Stimulated activated CD8-positive, alpha-beta memory T cell treated with anti-CD3 and anti-CD28 coated beads, Interleukin-12 subunit alpha, Interleukin-12 subunit beta, amount 100 ng/mL, for 1 hour (primary cell): Measurements from ENCODE around the gene PROM2.

Experiments used
- DNase-seq: peaks from one replicate; pipeline ENCODE4 v3.0.0-alpha.2; 2020; ENCODE audit warnings: low read depth

Gene PROM2

GRCh38 chr2:95307036-95307435, 32.8 kb downstream of the PROM2 start:
- DNase-seq = no peak

DNA sequence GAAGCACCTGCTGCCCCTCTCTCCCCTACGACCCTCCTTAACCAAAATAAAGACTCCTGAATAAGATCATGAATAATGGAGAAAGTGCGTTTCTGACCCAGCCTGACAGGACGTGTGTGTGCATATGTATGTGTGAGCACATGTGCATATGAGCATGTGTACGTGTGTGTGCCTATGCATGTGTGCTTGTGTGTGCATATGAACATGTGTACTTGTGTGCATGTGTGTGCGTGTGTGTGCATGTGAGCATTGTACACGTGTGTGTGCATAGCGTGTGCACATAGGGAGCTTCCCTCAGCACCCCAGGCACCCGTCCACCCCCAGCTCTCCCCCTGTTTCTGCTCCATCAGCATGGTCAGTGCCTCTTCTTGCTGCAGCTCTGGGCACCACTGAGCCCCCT, 33.6 kb downstream of the PROM2 start:
- no peak for DNase-seq

GRCh38 chr2:95308426-95308990, 34.3 kb downstream of the PROM2 start:
- no peak for DNase-seq

GRCh38 chr2:95309599-95309998, 35.4 kb downstream of the PROM2 start:
- no peak for DNase-seq

DNA sequence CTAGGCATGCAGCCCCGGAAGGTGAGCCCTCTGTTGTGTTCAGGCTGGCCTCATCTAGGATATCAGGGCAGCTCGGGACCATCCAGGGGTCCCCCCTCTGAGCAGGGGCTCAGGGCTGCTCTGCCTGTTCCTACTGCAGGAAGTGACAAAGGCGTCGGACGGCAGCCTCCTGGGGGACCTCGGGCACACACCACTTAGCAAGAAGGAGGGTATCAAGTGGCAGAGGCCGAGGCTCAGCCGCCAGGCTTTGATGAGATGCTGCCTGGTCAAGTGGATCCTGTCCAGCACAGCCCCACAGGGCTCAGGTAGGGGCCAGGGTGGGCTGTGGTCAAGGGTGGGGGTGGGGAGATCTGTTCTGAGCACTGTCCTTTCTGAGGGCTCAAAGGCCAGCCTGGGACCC, 36.0 kb downstream of the PROM2 start:
- DNase-seq = no peak

GRCh38 chr2:95310651-95311050, 36.4 kb downstream of the PROM2 start:
- DNase-seq = no peak

- no peak for DNase-seq
Observed at GRCh38 chr2:95311815-95312542, 37.7 kb downstream of the PROM2 start.

GRCh38 chr2:95312543-95313201, 38.4 kb downstream of the PROM2 start:
- DNase-seq = no peak

- DNase-seq = no peak
Observed at GRCh38 chr2:95313296-95314131, 39.3 kb downstream of the PROM2 start.

GRCh38 chr2:95314598-95314963, 40.3 kb downstream of the PROM2 start:
- DNase-seq = no peak

DNA sequence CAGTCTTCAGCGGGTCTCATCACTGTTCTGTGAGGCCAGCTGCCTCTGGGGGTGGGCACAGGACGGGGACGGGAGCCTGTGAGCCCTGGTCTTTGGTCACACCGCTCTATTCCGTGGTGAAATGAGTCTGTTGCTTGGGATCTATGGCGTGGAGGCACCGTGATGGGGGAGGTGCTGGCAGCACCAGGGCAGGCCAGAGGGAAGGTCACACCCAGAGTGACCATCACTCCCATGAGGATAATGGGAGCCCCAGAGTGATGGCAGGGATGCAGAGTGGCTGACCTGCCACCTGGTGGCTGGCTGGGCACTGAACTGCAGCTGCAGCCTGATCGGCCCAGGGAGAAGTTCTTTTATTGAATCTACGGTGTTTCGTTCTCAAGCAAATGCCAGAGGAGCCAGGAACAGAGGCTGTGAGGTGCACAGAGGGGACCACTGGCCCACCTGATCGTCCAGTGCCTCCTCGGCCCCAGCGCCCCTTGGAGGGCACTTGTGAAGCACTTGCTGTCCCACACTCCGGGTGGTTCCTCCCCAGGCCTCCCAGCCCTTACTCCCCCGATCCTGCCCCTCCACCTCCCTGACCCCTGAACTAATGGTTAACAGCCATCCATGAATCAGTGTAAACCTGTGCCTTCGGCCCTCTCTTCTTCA, 40.8 kb downstream of the PROM2 start:
- no peak for DNase-seq

DNA sequence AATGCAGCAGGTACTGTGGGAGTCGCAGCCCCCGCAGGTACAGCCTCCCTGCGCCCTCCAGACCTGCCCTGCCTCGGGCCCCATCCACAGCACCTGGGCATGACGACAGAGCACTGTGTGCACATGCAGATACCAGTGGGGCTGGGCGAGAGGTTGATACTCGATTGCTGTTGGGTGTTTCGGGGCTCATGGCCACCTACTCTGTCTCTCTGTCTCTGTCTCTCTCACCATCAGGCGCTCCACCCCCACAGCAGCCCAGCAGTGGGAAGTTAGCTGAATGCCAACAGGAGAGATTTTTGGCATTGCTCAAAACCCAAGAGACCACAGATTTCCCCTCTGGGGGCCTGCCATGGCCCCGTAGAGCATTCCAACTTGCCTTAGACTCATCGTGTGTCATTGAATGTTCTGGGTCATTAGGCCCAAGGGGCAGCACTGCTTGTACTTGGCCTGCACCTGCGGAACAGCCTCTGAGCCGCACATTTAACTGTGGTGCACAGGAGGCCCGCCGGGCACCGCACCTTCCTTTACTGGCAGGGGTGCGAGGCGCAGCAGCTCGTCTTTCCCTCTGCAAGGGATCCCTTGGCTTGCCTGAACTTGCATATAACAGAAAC, 41.7 kb downstream of the PROM2 start:
- no peak for DNase-seq

DNA sequence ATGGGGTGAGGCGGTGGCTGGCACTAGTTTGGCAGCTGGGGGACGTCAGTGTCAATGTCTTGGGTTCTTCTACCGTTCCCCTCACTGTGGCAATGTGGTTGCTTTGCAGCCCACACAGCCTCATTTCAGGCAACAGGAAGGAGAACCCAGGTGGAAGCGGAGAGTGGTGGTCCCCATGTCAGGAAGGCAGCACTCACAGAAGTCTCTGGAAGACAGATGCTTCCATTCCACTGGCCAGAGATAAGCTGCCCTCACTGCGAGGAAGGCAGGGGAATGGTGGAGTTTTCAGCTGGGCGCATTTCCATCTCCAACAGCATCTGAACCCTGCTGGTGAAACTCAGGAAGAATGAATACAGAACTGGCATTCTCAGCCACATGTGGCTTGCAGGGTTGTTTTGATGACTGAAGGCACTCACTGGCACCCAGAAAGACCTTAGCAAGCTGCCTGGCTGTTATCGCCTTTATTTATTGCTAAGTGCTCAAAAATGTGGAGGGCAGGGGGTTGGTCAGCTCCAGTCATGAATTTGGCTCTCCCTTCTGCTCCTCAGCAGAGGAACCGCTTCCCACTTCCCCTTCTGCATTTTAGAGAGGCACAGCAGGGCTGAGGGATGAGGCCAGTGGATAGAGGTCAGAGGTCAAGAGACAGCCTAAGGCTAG, 42.3 kb downstream of the PROM2 start:
- DNase-seq = no peak

GRCh38 chr2:95317123-95317500, 42.9 kb downstream of the PROM2 start:
- no peak for DNase-seq

DNA sequence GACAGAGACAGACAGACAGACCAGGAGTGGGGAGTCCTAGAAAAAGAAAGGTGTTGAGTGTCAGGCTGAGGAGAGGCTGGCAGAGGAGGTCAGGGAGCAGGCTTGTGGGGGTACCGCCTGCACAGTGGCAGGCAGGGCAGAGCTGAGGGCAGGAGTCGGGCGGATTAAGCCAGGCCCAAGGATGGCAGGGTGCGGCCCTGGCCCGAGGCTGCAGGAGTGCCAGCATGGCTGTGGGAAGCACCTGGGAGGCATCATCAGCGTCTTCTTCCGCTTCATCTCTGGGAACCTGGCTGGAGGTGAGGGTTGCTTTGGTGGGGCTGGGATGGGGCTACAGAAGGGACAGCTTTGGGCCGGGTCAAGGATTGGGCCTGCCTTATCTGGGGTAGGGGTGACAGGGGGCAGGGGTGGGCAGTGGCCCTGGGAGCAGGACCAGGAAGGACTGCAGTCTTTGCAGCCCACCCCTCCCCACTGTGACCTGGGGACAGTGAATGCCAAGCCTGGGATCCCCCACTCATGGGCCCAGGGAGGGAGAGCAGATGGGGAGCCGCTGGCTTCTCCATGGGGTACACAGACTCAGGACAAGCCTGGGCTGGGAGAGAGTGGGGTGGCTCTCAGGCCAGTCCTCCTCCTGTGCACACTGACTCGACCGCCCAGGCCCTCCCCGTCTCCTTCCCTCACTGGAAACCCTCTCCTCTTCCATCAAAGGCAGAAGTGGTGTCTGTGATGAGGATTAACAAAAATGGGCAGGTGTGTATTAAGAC, 43.6 kb downstream of the PROM2 start:
- no peak for DNase-seq

DNA sequence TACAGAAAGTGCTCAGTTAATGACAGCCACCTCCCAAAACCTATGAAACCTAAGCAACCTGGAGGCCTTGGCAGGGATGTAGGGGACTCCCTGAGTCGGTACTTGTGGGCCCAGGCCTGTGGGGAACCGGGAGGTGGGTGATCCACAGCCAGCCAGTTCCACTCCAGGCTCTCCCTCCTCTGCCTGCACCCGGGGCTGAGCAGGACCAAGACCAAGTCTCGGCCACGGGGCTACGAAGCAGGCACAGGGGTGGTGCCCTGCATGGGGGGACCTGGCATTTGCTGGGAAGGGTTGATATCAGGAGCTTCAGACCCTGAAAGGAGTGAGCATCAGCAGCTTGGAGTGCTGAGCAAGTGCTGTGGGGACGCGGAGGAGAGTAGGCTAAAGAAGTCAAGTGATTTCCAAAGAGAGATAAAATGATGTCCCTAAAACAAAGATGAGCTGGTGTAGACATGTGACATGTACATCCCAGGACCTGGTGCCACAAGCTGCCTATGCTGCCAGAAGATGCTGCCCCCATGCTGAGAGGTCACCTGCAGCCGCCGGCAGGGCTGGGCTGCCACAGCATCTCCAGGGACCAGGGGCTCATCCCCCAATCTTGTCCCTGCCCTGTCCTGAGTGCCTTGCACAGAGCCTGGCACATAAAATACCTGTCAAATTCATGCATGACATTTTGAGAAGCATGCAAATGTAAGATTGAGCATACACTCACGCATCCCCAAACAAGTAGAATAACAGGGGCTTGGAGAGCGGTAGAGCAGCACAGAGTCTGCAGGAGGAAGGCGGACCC, 44.4 kb downstream of the PROM2 start:
- DNase-seq = no peak

- no peak for DNase-seq
Observed at GRCh38 chr2:95319481-95320343, 45.5 kb downstream of the PROM2 start.

DNA sequence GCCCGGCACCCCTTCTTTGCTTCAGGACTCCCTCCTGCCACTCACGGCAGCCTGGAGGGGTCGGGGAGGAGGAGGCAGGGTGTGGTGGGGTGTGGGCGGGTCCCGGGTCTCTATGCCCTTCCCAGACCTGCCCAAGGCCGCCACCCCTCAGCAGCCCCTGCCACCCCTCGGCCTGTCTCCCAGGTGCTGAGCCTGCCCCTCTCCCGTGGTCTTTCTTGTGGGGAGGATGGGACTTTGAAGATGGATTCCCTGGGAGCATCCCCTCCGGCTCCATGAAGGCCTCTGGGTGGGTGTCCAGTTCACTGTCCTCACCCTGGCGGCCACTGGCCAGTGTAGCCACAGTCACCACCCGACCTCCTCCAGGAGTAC, 46.1 kb downstream of the PROM2 start:
- no peak for DNase-seq
